ENCODE measurements around the gene ITPKB.
"Not testable (repeated sequence)": the region's sequence is repeated elsewhere in the genome, so short reads cannot be mapped to it uniquely, and the experiment has no call there.

The ITPKB gene

GRCh38 chr1:226643177-226643576, 95.9 kb downstream of the ITPKB start:
- TF ChIP-seq, protein P1, sequence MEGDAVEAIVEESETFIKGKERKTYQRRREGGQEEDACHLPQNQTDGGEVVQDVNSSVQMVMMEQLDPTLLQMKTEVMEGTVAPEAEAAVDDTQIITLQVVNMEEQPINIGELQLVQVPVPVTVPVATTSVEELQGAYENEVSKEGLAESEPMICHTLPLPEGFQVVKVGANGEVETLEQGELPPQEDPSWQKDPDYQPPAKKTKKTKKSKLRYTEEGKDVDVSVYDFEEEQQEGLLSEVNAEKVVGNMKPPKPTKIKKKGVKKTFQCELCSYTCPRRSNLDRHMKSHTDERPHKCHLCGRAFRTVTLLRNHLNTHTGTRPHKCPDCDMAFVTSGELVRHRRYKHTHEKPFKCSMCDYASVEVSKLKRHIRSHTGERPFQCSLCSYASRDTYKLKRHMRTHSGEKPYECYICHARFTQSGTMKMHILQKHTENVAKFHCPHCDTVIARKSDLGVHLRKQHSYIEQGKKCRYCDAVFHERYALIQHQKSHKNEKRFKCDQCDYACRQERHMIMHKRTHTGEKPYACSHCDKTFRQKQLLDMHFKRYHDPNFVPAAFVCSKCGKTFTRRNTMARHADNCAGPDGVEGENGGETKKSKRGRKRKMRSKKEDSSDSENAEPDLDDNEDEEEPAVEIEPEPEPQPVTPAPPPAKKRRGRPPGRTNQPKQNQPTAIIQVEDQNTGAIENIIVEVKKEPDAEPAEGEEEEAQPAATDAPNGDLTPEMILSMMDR (IDR thresholded peaks at IDR 0.05; ENCODE audit: borderline replicate concordance, insufficient read depth, low read depth, low read length): no peak
- no peak overlapping the region for H3K4me3 ChIP-seq (ENCODE audit: low read depth, low read length)

DNA sequence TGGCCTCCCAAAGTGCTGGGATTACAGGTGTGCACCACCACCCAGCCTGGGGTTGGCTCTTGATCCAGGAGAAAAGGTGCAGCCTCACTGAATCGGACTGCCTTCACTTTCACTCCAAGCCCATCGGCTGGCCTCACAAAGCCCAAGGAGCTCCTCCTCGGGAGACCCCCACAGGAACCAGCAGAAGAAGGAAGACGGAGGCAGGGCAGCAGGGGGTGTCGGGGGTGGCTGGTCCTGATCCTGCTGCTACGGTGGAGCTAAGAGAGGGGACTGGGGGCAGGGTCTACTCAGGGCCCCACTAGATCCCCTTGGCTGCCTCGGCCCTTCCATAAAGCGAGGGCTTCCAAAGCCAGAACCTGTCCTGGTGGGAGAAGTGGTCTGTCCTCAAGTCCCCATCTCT, 96.7 kb downstream of the ITPKB start:
- H3K4me3 ChIP-seq (ENCODE audit: low read depth, low read length): no peak overlapping the region
- TF ChIP-seq, protein P1 (IDR thresholded peaks at IDR 0.05; ENCODE audit: borderline replicate concordance, insufficient read depth, low read depth, low read length): no peak

- H3K4me3 ChIP-seq (ENCODE audit: low read depth, low read length): no peak overlapping the region
- TF ChIP-seq, protein P1 (IDR thresholded peaks at IDR 0.05; ENCODE audit: borderline replicate concordance, insufficient read depth, low read depth, low read length): no peak
Observed at GRCh38 chr1:226641671-226642231, 97.3 kb downstream of the ITPKB start.

DNA sequence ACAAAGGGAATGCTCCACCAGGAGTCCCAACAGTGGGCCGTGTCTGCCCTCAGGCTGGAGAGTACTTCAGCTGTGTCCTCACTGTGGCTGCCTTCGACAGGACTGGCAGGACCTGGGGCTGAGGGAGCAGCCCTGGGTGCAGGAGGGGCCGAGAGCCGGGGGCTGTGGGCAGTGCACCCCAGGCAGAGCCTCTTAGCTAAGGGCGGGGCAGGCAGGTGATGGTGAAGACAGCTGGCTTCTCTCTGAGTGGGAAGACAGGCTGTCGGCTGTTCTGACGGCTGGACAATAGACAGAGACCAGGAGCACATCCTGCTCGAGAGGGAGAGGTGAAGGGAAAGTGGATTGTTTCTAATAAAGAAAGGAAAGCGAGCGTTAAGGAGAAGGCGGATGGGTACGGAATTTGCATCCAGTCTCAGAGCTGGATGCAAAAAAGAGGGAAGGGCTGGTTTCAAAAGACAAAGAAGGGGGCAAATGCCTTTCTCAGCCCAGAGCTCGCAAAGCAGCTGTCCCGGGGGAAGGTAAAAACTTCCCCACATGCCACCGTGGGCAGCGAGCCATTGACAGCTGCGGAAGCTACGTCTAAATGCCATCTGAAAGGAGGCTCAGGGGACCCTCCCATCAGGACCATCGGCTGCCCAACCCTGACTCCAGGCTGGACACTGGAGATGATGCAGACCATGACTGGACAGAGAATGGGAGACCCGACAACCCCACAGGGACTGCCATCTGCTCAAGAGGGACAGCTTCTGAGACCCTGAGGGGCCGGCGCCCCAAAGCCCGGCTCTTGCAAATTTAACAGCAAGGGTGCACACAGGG, 98.6 kb downstream of the ITPKB start:
- TF ChIP-seq, protein P1 (IDR thresholded peaks at IDR 0.05; ENCODE audit: borderline replicate concordance, insufficient read depth, low read depth, low read length): no peak
- H3K4me3 ChIP-seq (ENCODE audit: low read depth, low read length): no peak overlapping the region

DNA sequence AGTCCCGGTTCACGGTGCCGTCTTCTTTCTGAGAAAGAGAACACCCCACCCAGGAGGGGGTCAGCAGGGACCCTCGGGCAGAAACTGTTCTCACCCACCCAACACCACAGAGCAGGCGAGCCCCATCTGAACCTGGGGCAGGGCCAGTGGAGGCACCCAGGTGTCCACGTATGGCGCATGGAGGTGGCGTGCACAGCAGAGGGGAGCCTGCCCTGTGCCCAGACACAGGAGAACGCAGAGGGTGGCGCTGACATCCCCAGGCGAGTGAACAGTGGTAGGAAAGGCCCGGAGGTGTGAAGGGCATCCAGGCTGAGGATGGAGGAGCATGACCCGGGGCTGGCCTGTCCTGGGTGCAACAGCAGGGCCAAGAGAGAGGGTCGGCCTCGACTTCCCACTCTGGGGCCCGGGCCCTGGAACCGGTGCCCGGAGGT, 99.4 kb downstream of the ITPKB start:
- no peak overlapping the region for H3K4me3 ChIP-seq (ENCODE audit: low read depth, low read length)
- TF ChIP-seq, protein P1 (IDR thresholded peaks at IDR 0.05; ENCODE audit: borderline replicate concordance, insufficient read depth, low read depth, low read length): no peak

GRCh38 chr1:226639206-226639605, 99.9 kb downstream of the ITPKB start:
- H3K4me3 ChIP-seq (ENCODE audit: low read depth, low read length): not testable (repeated sequence)

- TF ChIP-seq, protein P1 (IDR thresholded peaks at IDR 0.05; ENCODE audit: borderline replicate concordance, insufficient read depth, low read depth, low read length): no peak
- H3K4me3 ChIP-seq (ENCODE audit: low read depth, low read length): no peak overlapping the region
Observed at GRCh38 chr1:226638608-226639007, 100.5 kb downstream of the ITPKB start.
